H1 (cell line): ENCODE data around the gene ENDOG. TPM values are rescaled to one million over a fixed set of nuclear protein-coding genes. Genes with fewer than 3 reads are reported as not detected.
A peak's percentile ranks its signal among the peaks of the same experiment; 100 is the strongest.

ENCODE experiments used
- E2F6 ChIP-seq: IDR thresholded peaks from 2 replicates; pipeline ENCODE4 v1.6.1; 2012; ENCODE audit warnings: inconsistent platforms
- EGR1 ChIP-seq: IDR thresholded peaks from 2 replicates; pipeline ENCODE4 v1.6.1; 2011; ENCODE audit warnings: low read depth, low read length, borderline replicate concordance
- KDM1A ChIP-seq: fragments of 200-600, 300-600 bp; sonication (generic); IDR thresholded peaks from 2 replicates; pipeline ENCODE4 v1.7.1; 2016; ENCODE audit warnings: mild to moderate bottlenecking, low read length, borderline replicate concordance
- POLR2A ChIP-seq, 2 experiments: IDR thresholded peaks; 1 replicate in 1 of 2; 2 replicates in 1 of 2; pipeline ENCODE4 v1.6.1; 2011; ENCODE audit warnings: low read depth in 2 of 2, low read length in 2 of 2, mild to moderate bottlenecking in 2 of 2; ENCODE audit errors: control extremely low read depth in 1 of 2
- polyA plus RNA-seq, 7 experiments: library from polyadenylated mRNA; depleted of rRNA in 3 of 7; stranded (reverse) in 5 of 7; unstranded in 2 of 7; fragments of >200 nt in 5 of 7; fragments of 200-250 nt in 2 of 7; gene quantifications; 1 replicate in 5 of 7; 2 replicates in 1 of 7; 4 replicates in 1 of 7; pipeline versions ENCODE4 v1.2.1 to v1.2.3, GENCODE V29; 2011 to 2013; ENCODE audit warnings: missing spikeins in 2 of 7, mixed read lengths in 2 of 7
- total RNA-seq: library from RNA; stranded (reverse); fragmentation: NEBNext Ultra II Directional; extraction: Animal tissue kit (Norgen Biotek cat#: 25700); gene quantifications from 2 replicates; pipeline ENCODE4 v1.2.1, GENCODE V29; 2021

The ENDOG gene
- total and polyA plus RNA-seq, 2 of the 8 experiments (the other 6 are each of a cell fraction or from before 2014, with no cell fraction given), result 17.5 to 23.4 TPM

- TF ChIP-seq E2F6 (no peak), EGR1 (no peak), POLR2A (IDR thresholded peaks at IDR 0.05; ENCODE audit: control extremely low read depth in 1 of 2, low read depth in 2 of 2, low read length in 2 of 2) (peak in 1 of 2 experiments; percentile 42; a peak in 2 of 3 replicates), KDM1A (no peak)
Observed at GRCh38 chr9:128771094-128771721, 47.1 kb upstream of the ENDOG start (continued).
